ENCODE measurements around the gene NDEL1. TPM values are rescaled to one million over a fixed set of nuclear protein-coding genes. Genes with fewer than 3 reads are reported as not detected.

The NDEL1 gene
- total RNA-seq, 1 donor from 2014 or later, result 43.5 TPM

DNA sequence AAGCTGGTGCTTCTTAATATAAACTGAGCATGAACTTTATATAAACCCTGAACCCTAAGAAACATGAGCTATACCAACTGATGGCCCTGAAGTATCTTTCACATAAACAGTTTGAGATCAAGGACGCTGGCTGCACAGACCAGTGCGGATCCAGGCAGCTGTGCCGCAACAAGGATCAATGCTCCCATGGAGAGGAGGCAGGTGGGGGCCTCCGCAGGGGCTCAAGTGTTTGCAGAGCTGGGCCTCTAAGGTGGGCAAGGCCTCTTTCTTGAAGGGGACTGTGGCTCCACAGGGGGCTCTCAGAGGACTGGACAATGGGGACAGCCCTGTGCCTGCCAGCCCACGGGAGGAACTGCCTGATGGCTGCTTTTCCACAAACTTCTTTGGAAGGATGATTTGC is 46.0 kb downstream of the NDEL1 start:
- Histone ChIP-seq H3K27me3 (ENCODE audit: control insufficient read depth, insufficient read depth, low read length) (no peaks in the 10 kb centered on the region), H3K4me3 (ENCODE audit: low read depth, low read length) (no peak overlapping the region), H3K36me3 (ENCODE audit: control insufficient read depth, insufficient read depth, low read length) (peaks cover 1% of the 10 kb centered on the region)
- TF ChIP-seq, protein P1, sequence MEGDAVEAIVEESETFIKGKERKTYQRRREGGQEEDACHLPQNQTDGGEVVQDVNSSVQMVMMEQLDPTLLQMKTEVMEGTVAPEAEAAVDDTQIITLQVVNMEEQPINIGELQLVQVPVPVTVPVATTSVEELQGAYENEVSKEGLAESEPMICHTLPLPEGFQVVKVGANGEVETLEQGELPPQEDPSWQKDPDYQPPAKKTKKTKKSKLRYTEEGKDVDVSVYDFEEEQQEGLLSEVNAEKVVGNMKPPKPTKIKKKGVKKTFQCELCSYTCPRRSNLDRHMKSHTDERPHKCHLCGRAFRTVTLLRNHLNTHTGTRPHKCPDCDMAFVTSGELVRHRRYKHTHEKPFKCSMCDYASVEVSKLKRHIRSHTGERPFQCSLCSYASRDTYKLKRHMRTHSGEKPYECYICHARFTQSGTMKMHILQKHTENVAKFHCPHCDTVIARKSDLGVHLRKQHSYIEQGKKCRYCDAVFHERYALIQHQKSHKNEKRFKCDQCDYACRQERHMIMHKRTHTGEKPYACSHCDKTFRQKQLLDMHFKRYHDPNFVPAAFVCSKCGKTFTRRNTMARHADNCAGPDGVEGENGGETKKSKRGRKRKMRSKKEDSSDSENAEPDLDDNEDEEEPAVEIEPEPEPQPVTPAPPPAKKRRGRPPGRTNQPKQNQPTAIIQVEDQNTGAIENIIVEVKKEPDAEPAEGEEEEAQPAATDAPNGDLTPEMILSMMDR (IDR thresholded peaks at IDR 0.05; ENCODE audit: insufficient read depth, low read length, poor library complexity, severe bottlenecking), result no peak
- DNase-seq (ENCODE audit: low read depth), result no peak

DNA sequence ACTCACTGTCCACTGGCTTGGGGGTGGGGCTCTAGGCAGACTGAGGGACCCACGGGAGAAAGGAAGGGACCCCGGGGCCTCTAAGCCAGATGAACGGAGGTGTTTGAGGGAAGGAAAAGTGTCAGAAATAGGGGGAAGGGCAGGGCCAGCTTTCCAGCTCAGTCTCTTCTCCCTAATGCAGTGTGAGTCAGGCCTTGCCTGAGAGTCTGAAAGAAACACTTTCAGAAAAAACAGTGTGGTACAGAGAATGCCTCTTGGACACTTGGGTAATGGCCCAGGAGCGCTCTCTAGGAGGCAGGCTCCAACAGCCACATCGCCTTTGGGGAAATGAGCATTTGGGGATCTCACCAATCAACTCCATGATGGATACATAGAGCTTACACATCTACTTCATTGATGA is 46.9 kb downstream of the NDEL1 start:
- peaks cover 1% of the 10 kb centered on the region for H3K36me3 ChIP-seq (ENCODE audit: control insufficient read depth, insufficient read depth, low read length)

DNA sequence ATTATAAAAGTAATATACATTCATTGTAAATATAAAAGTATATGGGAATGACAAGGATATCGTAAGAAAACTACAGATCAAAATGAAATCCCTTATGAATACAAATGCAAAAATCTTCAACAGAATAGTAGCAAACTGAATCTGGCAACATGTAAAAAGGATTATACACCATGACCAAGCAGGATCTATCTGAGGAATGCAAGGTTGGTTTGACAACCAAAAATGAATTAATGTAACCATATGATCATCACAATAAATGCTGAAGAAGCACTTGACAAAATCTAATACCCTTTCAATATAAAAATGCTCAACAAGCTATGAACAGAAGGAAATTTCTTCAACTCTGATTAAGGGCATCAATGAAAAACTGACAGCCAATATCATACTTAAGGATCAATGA is 48.8 kb downstream of the NDEL1 start:
- no peak for DNase-seq (ENCODE audit: low read depth)
- H3K4me3 ChIP-seq (ENCODE audit: low read depth, low read length), result no peak overlapping the region
- no peaks in the 10 kb centered on the region for H3K27me3 ChIP-seq (ENCODE audit: control insufficient read depth, insufficient read depth, low read length)
- TF ChIP-seq, protein P1 (IDR thresholded peaks at IDR 0.05; ENCODE audit: insufficient read depth, low read length, poor library complexity, severe bottlenecking), result no peak
- H3K36me3 ChIP-seq (ENCODE audit: control insufficient read depth, insufficient read depth, low read length), result peaks cover 1% of the 10 kb centered on the region

More for the DNA sequence above, 46.9 kb downstream of the NDEL1 start:
- TF ChIP-seq, protein P1 (IDR thresholded peaks at IDR 0.05; ENCODE audit: insufficient read depth, low read length, poor library complexity, severe bottlenecking), result no peak
- H3K27me3 ChIP-seq (ENCODE audit: control insufficient read depth, insufficient read depth, low read length), result no peaks in the 10 kb centered on the region
- no peak for DNase-seq (ENCODE audit: low read depth)
- no peak overlapping the region for H3K4me3 ChIP-seq (ENCODE audit: low read depth, low read length)

GRCh38 chr17:8485491-8485890 is 49.8 kb downstream of the NDEL1 start:
- H3K27me3 ChIP-seq (ENCODE audit: control insufficient read depth, insufficient read depth, low read length), result no peaks in the 10 kb centered on the region
- H3K4me3 ChIP-seq (ENCODE audit: low read depth, low read length), result no peak overlapping the region
- TF ChIP-seq, protein P1 (IDR thresholded peaks at IDR 0.05; ENCODE audit: insufficient read depth, low read length, poor library complexity, severe bottlenecking), result no peak
- H3K36me3 ChIP-seq (ENCODE audit: control insufficient read depth, insufficient read depth, low read length), result peaks cover 1% of the 10 kb centered on the region
- DNase-seq (ENCODE audit: low read depth), result no peak

GRCh38 chr17:8487130-8487645 is 51.5 kb downstream of the NDEL1 start:
- H3K27me3 ChIP-seq (ENCODE audit: control insufficient read depth, insufficient read depth, low read length), result no peaks in the 10 kb centered on the region
- peaks cover 1% of the 10 kb centered on the region for H3K36me3 ChIP-seq (ENCODE audit: control insufficient read depth, insufficient read depth, low read length)
- no peak overlapping the region for H3K4me3 ChIP-seq (ENCODE audit: low read depth, low read length)
- TF ChIP-seq, protein P1 (IDR thresholded peaks at IDR 0.05; ENCODE audit: insufficient read depth, low read length, poor library complexity, severe bottlenecking), result no peak
- DNase-seq (ENCODE audit: low read depth), result no peak

- no peak for DNase-seq (ENCODE audit: low read depth)
- TF ChIP-seq, protein P1 (IDR thresholded peaks at IDR 0.05; ENCODE audit: insufficient read depth, low read length, poor library complexity, severe bottlenecking), result no peak
- Histone ChIP-seq H3K36me3 (ENCODE audit: control insufficient read depth, insufficient read depth, low read length) (no peaks in the 10 kb centered on the region), H3K4me3 (ENCODE audit: low read depth, low read length) (no peak overlapping the region), H3K27me3 (ENCODE audit: control insufficient read depth, insufficient read depth, low read length) (no peaks in the 10 kb centered on the region)
Observed at GRCh38 chr17:8487743-8488142, 52.1 kb downstream of the NDEL1 start.

All from kidney epithelial cell (primary cell).